ENCODE measurements around the gene FBN2.
"Not testable (repeated sequence)": the region's sequence is repeated elsewhere in the genome, so short reads cannot be mapped to it uniquely, and the experiment has no call there.

Gene FBN2

DNA sequence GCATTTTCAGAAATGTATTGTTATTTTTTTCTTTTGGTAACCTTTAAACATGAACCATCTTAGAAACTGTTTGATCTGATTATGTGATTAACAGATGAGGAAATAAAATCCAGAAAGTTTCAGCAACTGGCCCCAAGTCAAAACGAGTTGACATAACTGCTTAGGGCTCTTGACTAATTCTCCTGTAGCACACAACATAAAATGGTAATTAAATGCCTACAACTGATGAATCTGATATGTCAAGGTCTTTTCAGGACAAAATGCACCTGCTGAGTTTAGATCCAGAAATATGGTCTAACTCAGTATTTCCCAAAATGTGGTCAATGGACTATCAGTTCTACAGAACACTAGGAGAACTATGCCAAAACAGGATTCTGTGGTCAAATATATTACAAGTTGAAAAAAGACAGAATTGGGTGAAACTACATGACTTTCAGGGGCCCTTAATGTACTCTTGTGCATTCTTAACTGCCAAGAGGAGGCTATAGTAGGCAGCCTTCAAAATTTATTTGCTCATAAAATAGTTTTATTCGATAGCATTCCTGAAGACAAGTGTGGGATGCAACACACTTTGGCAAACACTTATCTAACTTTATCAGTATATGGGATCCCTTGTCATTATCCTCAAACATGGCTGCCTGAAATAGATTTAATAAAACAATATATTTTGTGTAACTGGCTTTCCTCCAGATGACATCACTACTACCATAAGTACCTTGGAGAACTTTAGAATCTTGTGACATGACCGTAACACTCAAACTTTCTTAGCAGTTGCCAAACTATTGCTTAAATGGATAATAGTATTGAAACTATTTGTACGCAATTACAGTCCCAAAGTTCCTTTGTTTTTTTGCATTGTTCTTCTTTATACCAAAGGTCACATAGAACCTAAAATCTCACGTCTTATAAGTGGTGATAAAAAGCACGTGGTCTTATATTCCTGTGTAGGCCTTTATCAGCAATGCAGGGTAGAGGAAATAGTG, 59.4 kb downstream of the FBN2 start:
- DNase-seq (ENCODE audit: low spot score) = no peak

- no peak for DNase-seq (ENCODE audit: low spot score)
Observed at GRCh38 chr5:128477944-128478343, 60.1 kb downstream of the FBN2 start.

GRCh38 chr5:128475693-128476092, 62.4 kb downstream of the FBN2 start:
- no peak for DNase-seq (ENCODE audit: low spot score)

DNA sequence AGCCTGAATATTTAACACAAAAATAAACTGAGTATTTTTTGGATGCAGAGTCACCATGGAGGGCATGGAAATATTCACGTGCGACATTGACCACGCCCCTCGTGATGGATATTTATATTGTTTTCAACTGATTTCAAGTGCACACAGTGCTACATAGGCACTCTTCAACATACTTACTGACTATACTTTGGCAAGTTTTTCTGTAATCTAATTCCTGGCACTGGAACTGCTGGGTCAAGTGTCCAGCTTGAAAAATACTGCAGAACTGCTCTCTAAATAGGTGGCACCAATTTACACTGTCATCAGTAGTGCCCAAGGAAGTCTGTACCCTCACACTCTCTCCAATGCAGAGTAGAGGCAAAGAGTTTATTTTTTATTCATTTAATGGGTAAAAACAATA, 65.1 kb downstream of the FBN2 start:
- no peak for DNase-seq (ENCODE audit: low spot score)

DNA sequence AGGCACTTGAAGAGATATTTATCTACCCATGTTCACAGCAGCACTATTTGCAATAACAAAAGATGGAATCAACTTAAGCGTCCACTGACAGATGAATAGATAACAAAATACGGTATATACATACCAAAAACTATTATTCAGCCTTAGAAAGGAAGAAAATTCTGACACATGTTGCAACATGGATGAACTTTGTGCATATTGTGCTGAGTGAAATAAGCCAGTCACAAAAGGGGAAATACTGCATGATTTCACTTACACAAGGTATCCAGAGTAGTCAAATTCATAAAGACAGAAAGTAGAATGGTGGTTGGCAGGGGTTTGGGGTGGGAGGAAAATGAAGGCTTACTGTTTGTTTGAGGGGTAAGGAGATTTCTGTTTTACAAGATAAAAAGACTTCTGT, 66.0 kb downstream of the FBN2 start:
- DNase-seq (ENCODE audit: low spot score) = no peak

GRCh38 chr5:128470663-128471062, 67.4 kb downstream of the FBN2 start:
- no peak for DNase-seq (ENCODE audit: low spot score)

GRCh38 chr5:128469912-128470311, 68.1 kb downstream of the FBN2 start:
- DNase-seq (ENCODE audit: low spot score) = no peak

GRCh38 chr5:128466980-128467379, 71.1 kb downstream of the FBN2 start:
- no peak for DNase-seq (ENCODE audit: low spot score)

DNA sequence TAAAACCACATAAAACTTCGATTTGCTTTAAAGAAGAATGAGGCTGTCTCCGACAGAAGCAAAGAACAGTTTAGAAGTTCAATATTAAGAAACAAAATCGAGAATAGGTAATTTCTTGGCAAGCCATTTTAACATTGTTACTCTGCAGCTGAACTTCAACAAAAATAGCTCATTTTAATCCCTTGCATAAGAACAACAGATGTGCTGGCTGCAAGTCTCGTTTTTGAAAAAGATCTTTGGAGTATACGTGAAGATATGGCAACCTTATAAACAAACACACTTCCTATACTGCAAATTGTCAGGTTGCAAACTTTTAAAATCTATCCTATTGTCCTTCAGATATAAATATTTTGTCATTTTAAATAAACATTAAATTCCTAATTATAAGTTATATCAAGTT, 71.5 kb downstream of the FBN2 start:
- no peak for DNase-seq (ENCODE audit: low spot score)

GRCh38 chr5:128464596-128464995, 73.4 kb downstream of the FBN2 start:
- no peak for DNase-seq (ENCODE audit: low spot score)

DNA sequence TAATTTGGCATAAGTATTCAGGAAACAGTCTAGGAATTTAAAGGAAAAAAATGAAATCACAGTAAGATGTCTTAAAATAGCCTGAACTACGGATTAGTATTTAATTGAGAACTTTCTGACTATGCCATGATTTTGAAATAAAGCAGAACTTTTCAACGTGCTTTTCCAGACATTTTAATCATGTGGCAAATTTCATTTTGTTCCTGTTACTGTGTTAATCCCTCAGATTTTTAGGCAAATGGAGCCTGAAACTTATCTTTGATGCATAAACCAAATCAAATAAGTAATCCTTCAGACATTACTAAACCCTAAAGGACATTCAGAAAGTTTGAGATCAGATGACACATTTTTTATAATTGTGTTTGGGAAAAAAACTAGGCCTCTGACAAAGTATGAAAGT, 75.7 kb downstream of the FBN2 start:
- DNase-seq (ENCODE audit: low spot score) = no peak

- not testable (repeated sequence) for DNase-seq (ENCODE audit: low spot score)
Observed at GRCh38 chr5:128457147-128457915, 80.7 kb downstream of the FBN2 start.

DNA sequence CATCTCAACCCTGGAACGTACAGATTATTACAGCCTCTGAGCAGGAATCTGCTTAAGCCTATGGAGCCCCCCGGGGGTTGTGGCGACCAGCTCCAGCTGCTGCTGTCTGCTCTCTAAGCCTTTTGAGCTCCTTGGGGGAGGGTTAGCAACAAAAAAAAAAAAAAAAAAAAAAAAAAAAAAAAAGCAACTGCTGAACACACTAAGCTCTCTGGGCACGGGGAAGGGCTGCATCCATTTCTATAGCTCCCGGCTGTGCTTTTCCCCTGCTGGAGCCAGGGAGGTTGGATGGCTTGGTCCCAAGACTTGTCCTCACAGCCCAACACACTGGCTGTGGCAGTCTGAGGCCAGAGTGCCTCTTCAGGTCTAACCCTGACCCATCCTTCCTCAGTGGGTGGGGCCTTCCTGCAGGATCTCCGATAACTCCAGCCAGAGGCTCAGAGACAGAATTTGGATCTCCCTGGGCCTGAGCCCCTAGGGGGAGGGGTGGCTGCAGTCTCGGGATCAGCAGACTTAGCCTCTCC, 82.1 kb downstream of the FBN2 start:
- DNase-seq (ENCODE audit: low spot score) = no peak

DNA sequence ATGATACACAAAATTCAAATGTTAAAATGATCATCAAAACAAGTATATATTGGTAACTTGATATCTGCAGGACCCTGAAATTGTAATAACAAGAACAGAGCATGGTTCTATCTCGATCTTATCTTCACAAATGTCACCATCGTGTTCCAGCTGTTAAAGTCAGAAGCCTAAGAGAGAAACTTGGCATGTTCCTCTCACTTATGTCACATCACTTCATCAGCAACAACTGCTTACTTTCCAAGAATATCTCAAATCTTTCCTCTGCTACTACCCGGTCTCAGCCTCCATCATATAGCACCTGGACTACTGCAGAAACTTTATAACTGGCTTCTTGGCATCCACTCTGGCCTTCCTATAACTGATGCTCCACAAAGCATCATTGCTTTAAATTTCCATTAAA, 84.9 kb downstream of the FBN2 start:
- DNase-seq (ENCODE audit: low spot score) = no peak

GRCh38 chr5:128447224-128447623, 90.8 kb downstream of the FBN2 start:
- not testable (repeated sequence) for DNase-seq (ENCODE audit: low spot score)

DNA sequence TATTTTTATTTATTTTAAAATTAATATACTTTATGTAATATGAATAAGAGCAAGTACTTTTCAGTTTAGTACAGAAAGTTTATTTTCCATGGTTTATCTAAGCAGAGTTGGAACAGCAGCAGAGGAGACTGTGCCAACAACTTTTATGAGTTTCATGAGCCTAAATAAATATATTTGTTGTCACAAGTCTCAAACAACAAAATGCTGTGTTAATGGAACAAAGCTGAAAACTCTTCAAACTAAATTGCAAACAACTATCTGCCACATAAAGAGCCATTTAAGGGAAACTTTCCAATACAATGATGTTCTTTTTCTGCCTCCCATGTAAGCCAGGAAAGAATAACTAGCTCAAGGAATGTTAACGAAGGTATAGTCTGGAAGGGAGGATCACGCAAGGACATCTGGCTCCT, 96.1 kb downstream of the FBN2 start:
- DNase-seq (ENCODE audit: low spot score) = no peak

DNA sequence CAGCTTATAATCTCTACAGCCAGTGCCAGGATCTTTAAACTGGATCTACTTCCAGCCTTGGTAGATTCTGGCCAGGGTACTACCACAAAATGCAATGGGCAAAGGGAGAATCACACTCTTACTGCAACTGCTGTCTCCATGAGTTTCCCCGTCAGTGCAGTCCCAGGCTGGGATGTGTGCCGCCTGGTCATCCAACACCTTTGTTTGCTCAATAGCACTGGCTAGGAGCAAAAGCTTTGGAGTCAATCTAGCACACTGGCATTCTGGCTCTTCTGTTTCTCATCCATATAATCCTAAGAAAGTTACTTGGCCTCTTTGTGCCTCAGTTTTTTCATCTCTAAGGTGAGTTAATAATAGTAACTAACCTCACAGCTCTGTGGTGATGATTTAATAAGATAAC, 96.9 kb downstream of the FBN2 start:
- DNase-seq (ENCODE audit: low spot score) = no peak

DNA sequence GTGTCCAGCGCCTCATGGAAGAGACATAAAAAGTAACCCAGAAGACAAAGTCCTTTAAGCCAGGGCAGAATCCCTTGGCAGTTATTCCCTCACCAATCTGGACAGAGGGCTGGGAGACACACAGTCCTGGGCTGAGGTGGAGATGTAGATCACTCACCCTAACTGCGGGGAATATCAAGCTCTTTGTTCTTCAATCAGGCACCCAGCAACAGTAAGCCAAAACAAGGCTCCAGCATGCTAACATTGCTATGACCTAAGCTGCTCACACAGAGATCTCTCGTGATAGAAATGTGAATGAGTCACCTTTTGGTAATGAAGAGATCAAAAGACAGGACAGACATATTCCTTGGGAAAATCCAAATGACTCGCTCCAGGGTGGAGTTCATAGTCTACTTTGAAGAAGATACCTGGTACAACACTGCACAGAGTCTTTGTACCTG, 101.3 kb downstream of the FBN2 start:
- no peak for DNase-seq (ENCODE audit: low spot score)

- DNase-seq (ENCODE audit: low spot score) = no peak
Observed at GRCh38 chr5:128435861-128436260, 102.2 kb downstream of the FBN2 start.

DNA sequence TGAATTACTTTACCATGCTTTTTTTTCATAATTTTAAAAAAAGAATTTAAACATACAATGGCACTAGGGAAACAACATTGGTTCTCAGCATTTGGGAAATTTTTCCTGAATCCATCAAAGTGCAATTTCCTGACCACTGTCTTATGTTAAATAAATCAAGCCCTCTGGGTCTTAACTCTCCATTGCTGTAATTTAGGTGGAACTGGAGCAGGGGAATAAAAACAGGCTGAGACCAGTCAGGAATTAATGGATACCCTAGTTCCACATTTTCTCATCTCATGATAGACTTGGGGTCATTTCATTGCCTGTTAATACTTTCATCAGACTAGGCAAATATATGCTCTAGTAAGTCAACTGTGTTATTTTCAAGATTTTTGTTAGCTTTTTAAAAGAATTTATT, 103.1 kb downstream of the FBN2 start:
- DNase-seq (ENCODE audit: low spot score) = no peak

GRCh38 chr5:128432913-128433440, 105.1 kb downstream of the FBN2 start:
- DNase-seq (ENCODE audit: low spot score) = no peak

- no peak for DNase-seq (ENCODE audit: low spot score)
Observed at GRCh38 chr5:128427921-128428320, 110.1 kb downstream of the FBN2 start.
